GM12874 (cell line): ENCODE data around the gene TXNDC16.

Source experiments
- CTCF ChIP-seq: IDR thresholded peaks from 2 replicates; pipeline ENCODE4 v1.5.1; 2011; ENCODE audit warnings: low read depth, mild to moderate bottlenecking, control low read depth, low read length, moderate library complexity; ENCODE audit not compliant: insufficient read depth

Gene TXNDC16

GRCh38 chr14:52422650-52423356 lies 129.5 kb downstream of the TXNDC16 start:
- no peak for TF ChIP-seq CTCF

DNA sequence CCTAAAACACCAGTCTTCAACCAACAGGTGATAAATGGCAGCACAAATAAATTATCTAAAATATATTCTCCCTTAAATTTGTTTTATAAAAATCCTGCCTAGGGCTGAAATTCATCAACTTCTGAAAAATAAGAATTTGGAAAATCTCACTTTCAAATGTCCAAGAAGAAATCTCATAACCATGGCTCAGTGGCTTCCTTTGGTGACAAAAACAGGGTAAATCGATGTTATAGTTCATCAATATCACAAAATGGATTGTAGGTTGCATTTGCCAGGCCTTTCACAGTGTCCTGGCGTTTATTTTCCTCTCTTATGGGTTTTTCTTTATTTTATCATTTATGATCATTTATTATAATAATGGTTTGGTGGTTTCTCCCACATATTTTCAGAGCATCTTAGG lies 135.2 kb downstream of the TXNDC16 start:
- no peak for TF ChIP-seq CTCF

DNA sequence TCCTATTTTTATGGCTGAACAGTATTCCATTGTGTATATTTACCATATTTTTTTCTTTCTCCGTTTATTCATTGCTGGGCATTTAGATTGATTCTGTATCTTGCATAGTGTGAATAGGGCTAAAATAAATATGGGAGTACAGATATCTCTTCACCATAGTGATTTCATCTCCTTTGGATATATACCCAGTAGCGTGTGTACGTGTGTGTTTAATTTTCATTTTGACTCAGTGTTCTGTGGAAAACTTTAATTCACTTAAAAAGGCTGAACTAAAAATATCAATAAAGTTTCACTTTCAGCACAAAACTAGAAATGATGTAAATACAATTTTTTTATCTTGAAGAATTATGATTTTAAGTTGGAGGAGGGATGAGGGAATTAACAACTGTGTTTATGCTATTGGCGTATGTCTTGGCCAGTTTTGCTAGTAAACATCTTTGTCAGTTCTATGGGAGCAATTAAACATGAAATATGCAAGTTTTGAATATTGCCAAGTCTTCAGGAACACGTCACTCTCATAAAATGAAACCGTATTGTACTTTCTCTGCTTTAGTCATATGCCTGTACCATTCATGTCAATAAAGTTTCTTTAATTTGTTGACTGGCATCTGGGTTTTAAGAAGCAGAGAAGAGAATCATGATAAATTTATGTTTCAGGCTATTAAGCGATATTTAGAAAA lies 138.4 kb downstream of the TXNDC16 start:
- TF ChIP-seq CTCF, result no peak

- TF ChIP-seq CTCF, result no peak
These were observed 139.9 kb downstream of the TXNDC16 start for GRCh38 chr14:52412426-52412825.

GRCh38 chr14:52405314-52405713 lies 147.0 kb downstream of the TXNDC16 start:
- no peak for TF ChIP-seq CTCF

GRCh38 chr14:52402812-52403526 lies 149.3 kb downstream of the TXNDC16 start:
- TF ChIP-seq CTCF, result no peak

GRCh38 chr14:52400846-52401245 lies 151.5 kb downstream of the TXNDC16 start:
- no peak for TF ChIP-seq CTCF
